NCI-H1694 (cell line): Measurements from ENCODE around the gene OR52D1.

ENCODE experiments used
- DNase-seq: peaks from one replicate; lab custom pipeline; 2025; lab: John Stamatoyannopoulos, UW

The OR52D1 gene

DNA sequence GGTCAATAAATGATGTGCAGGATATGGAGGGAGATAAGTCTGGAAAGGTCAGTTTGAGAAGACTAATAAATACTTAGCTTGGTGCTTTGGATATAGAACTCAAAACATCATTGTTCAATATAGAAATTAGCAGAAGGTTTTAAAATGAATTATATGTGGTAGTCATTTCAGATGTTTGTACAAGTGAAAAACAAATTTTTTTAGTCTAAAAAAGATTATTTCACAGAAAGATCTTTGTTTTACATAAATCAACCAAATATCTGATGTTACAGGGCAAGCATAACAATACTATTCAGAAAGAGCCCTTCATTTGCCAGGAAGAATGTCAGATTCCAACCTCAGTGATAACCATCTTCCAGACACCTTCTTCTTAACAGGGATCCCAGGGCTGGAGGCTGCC, at the start of gene OR52D1:
Gene OR52D1, plus strand, starts transcription at position 301 of the 400 bp plus-strand sequence. Its CDS starts 22 bp downstream, at position 323.
- no peak for DNase-seq

DNA sequence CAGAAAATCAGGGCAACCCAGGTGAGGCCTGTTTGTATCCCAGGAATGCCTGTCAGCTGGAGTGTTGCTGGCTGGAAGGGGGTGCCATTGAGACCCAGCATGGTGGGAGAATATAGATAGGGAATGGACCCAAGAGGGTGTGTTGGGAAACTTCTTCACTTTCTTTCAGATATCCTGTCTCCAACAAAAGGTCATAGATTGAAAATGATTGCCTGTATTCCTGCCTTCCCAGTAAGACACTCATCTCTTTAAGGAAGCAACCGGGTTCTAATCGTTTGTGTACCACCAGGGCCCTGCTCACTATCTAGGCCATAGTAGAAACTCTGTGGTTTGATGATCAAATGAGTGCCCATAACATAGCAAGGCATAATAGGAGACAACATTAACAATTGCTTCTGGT, 47.1 kb upstream of the OR52D1 start, which contains the start of gene OR51I1:
Gene OR51I1, minus strand, starts transcription at position 101 of the 400 bp plus-strand sequence. Its CDS starts 0 bp downstream, at position 101.
- no peak for DNase-seq

DNA sequence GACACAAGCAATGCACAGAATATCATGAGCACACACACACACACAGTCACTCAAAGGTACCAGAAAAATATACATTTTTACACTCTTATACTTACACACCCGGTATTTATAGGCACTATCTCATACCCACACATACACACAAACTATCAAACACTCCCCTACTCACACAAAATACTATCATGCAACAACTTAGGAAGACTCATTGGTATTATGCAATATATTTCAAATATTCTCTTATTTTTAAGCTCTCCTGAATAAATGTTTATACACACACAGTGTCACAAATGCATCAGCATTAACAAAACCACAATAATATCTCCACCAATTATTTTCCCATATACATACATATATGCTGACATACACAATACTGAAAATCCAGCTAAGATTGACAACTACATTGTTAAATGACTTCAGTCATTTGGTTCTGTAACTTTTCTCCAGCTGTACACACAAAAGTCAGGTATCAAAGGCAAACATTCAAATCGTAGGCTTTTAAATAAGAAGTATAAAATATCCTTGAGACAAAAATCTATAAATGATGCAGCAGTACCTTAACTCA, 44.6 kb upstream of the OR52D1 start:
- no peak for DNase-seq

DNA sequence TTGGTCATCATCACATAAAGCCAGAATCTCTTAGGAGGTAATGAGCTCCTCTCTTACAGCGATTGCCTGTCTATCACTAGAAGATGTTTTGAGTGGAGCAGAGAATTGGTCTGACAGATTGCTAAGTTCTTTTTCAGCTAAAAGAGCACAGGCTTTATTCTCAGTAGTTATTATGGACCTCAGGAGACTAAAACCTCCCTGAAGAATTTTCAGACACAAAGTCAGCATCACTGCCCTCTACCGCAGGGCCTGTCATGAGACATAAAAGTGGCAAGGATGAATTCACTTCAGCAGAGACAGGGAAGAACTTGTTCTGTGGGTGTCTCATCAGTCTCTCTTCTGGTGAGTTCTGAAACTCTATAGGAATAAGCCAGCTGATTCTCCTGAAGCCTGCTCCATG, 39.5 kb upstream of the OR52D1 start, which contains the start of gene OR51I2:
Gene OR51I2, plus strand, starts transcription at position 301 of the 400 bp plus-strand sequence. CDS start 4,166 bp downstream, outside the sequence.
- DNase-seq = no peak

DNA sequence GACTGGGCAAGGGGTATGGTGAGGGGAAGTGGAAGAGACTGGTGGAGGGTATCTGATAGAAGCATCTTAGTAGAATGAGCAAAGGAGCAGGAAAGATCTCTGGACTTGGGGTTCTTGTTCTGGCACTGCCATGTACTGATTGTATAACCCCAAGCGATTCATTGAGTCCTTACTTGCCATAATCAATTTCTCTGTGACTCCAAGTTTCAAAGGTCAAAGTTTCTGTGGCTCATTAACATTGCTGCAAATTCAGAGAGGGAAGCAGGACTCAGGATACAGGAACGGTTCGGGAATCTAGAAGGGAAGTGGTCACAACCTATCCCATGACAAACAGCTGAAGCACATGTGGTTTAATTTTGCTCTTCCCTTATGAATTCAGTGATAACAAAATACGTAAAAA, 39.1 kb upstream of the OR52D1 start:
- DNase-seq = no peak

DNA sequence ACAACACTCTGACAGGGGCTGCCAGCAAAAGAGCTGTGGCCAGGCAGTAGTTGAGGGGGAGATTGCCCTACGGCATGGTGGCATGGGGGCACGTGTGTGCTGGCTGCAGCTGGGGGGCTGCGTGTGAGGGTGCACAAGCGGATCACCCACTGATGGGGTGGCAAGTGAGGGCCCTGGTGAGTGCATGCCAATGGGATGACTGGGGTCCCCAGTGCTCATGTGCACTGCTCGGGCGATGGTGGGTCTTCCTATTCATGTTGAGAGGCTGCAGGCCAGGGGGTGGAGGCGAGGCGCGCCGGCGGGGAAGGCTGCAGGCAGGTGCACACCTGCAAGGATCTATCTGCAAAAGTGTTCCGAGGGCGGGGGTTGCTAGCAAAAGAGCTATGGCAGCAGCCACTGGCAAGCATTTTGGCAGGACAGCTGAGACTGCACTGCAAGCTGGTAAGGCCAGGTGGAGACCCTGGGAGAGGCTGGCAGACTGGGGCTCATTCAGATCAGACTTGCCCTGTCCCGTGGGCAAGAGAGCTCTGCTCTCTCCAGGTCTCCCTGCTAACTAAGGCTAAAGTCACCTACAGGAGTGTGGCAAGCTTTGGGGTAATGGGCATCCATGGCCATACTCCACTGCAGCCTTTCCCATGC, 27.4 kb upstream of the OR52D1 start:
- no peak for DNase-seq

DNA sequence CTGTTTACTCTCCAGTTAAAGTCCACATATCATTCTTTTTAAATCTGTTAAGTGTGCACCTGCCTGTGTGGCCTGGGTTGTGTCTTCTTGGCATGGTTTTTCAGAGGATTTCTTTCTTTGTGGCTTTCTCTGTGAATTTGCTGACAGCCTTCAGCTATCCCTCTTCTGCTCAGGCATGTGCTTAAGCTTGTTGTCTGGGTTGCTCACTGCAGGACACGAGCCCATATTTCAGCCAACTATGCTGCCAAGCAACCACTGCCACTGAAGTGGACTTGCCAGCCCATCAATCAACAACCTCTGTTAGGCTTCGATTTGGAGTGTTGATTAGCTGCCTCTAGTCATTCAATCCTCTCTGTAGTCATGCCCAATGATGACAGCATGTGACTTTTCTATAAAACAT, 21.0 kb upstream of the OR52D1 start:
- DNase-seq = no peak

DNA sequence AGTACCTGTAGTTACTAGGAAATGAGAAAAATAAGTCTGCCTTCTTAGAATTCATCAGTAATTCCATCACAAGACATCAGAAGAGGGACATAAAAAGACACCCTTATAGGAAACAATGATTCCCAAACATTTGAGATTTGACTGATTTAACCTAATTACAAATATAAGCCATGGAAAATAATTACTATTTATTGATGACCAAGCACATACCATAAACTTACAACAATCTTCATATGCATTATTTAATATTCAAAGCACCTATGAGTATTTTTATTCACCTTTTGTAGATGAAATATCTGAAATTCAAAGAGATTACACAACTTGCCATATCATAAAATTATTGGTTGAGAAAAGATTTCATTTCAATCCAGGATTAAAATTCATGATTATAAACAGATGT, 14.6 kb upstream of the OR52D1 start:
- no peak for DNase-seq

DNA sequence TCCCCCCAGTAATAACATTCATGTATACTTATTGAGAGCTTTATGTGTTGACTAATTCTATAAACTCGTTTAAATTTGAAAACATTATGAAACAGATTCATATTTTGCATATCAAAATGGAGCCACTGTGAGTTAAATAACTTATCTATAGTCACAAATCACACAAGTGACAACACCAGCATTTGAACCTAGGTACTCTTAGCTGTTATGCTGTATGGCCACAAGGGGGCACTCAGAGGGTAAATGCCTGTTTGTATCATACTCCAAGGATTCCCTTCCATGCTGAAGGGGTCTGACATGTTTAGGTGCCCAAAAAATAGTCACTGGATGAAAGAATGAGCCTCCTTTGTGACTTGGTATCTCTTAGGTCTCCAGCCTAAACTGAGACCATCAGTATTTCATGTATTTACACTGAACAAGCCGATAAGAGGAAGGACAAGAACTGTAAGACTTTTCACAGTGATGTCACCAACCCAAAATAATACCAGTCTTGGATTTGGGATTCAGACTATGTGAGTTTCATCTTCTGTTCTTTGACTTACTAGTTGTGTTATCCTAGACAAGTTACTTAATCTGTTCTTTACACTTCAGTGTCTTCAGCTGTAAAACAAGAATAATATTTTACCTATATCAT, 12.2 kb upstream of the OR52D1 start:
- DNase-seq = peak; percentile 44

DNA sequence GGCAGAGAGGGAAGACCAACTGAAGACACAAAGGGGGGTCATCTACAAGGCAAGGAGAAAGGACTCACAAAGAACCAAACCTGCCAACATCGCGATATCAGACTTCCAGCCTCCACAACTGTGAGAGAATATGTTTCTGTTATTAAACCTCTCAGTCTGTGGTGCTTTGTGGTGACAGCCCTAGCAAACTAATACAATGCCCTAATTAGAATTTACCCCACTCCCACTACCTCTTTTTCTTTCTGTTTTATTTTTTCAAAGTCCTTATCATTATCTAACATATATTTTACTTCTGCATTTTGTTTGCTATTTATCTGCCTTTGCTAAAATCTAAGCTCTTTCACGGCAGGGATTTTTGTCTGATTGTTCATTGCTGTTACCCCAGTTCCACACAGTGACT, 2.5 kb upstream of the OR52D1 start:
- DNase-seq = no peak

DNA sequence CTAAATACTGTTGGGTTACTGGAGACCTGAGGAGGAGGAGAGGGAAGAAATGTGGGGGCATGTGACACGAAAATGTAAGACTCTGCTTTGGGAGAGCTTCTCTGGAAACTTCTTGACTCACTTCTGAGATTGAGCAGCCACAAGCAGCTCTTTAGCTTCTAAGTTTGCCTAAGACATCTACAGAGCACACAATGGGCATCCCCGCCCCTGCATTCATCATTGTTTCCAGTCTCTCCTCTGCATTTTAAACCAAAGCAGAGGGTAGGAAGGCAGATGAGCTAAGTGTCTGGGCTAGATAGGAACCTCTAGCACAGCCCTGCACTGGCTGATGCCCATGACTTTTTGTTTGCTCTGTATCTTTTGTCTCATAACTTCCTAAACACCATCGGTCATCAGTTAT, 2.1 kb upstream of the OR52D1 start:
- no peak for DNase-seq

DNA sequence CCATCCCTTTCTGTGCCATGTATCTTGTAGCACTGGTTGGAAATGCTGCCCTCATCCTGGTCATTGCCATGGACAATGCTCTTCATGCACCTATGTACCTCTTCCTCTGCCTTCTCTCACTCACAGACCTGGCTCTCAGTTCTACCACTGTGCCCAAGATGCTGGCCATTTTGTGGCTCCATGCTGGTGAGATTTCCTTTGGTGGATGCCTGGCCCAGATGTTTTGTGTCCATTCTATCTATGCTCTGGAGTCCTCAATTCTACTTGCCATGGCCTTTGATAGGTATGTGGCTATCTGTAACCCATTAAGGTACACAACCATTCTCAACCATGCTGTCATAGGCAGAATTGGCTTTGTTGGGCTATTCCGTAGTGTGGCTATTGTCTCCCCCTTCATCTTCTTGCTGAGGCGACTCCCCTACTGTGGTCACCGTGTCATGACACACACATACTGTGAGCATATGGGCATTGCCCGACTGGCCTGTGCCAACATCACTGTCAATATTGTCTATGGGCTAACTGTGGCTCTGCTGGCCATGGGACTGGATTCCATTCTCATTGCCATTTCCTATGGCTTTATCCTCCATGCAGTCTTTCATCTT, 414 bp downstream of the OR52D1 start:
- DNase-seq = no peak

DNA sequence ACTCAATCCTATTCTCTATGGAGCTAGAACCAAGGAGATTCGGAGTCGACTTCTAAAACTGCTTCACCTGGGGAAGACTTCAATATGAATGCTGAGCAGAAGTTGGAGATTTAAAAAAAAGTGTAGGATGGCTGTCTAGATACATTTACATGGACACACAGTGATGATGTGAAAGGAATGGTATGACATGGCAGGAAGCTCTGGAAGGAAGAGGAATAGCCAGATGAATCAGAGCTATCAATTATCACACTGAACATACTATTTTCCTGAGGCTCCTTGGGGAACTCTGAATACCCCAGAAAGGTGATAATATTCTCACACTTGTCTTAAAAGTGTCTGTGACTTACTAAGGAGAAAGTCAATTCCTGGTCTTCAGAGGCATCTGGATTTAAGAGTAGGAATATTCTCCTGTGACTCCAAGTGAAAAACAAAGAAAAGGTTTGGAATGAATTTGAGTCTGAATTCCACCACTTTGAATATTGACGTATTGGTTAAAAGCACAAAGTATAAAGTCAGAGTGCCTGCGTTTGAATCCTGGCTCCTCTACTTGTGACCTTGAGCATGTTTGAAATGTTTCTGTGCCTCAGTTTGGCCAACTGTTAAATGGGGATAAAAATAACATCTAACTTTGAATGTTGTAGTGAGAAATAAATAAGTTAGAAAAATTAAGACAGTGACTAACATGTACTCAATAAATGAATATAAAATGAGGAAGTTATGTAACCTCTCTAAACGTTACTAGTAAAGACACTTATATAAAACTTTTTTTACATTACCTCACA, 1.3 kb downstream of the OR52D1 start:
- no peak for DNase-seq

DNA sequence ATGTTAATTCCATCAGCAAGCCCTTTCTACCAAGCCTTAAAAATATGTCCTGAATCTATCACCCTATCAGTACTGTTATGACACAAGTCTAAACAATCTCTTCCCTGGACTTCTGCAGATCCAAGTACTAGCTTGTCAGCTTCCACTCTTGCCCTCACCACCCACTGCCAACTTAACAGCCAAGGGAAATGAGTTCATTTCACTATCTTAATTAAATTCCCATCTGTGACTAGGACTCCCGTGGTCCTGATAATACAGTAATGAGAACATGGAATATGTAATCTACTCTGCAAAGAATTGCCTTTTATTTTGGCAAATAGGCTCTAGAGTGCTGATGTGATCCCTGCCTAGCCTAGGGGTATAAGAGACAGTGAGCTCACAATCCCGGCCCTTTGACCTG, 11.2 kb downstream of the OR52D1 start:
- DNase-seq = no peak

DNA sequence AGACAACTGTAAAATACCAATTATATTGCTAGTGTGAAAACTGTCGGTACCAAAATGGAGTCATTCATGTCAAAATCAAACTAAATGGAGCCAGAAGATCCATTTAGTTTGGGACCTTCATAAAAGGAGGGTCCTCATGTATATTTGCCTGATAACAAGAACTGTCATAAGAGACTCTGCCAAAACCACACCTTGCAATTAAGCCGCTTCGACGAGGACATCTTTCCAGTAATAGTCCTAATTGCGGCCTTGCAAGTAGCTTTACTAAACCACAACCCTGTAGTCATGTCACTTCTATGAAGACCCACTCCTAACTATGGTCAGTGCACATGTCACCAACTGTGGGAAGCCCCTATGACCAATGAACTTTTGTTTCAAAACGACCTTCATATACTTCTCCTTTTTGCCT, 11.9 kb downstream of the OR52D1 start:
- no peak for DNase-seq

DNA sequence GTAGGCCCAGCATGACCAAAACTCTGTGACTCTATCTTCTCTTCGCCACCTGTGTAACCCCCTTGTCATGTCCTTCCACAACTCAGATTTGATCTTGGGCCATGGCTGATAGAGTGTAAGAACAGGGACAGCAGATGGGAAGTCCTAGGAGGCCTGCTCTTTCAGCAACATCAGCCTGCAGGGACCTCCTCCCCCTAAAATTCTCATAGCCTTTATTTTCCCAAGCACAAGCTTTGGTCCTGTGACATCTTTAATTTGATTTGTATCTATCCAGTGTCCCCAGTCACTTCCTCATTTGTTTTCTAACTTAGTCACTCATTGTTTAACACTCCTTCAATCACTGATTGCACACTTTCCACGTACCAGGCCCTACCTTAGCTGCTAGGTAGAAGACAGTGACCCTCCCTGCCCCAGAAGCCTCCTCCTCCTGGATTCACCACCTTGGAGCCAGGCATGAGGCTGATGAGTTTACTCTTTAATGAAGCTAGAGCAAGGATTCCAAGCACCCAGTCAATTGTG, 16.0 kb downstream of the OR52D1 start:
- DNase-seq = no peak

DNA sequence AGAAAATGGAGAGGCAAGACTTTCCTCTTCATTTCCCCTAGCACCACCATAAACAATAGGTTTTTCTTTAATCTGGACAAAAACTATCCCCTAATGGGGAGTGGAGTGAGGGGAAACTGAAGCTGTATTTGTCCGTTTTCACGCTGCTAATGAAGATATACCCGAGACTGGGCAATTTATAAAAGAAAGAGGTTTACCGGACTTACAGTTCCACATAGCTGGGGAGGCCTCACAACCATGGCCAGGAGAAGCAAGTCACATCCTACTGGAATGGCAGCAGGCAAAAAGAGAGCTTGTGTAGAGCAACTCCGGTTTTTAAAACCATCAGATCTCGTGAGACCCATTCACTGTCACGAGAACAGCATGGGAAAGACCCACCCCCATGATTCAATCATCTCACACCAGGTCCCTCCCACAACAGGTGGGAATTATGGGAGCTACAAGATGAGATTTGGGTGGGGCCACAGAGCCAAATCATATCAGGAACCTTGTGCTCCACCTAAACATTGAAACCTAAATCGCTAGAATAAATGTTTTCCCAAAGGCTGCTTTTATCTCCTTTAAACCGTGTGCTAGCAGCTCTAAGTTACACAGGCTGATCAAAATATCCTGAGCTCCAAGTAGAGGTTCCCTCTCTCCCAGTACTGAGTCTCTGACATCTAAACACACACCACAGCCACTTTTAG, 17.0 kb downstream of the OR52D1 start:
- DNase-seq = no peak

DNA sequence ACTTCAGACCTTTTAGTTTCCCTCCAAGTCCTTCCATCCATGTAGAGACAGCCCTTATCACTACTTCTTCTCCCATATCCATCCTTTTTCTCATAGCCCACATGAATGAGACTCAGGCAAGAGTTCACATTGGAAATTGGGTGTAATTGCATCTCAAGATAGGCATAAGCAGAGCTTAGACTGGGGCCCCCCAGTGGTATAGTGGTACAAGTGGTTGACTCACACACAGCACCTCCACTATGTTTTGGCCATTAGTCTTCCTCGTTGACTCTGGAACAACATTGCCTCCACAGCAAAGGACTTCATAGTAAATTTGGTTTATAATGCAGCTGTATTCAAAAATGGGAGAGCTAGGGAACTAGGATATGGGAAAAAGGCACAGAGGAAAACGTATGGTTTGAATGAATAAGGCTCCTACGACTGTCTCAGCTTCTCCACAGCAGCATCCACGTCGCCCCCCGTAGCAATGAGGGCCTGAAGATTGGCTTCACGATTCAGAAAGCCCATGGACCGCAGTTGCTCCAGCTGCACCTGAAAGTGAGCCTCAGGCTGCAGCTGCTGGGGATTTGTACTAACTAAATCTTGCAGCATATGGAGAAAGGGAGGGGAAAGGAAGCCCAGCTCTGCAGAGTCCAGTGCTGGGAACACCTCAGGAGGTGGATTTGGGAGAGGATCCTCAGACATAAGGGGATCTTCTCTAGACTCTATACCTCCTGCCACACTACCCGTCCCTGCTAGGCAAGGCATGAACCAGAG, 18.9 kb downstream of the OR52D1 start:
- DNase-seq = no peak

DNA sequence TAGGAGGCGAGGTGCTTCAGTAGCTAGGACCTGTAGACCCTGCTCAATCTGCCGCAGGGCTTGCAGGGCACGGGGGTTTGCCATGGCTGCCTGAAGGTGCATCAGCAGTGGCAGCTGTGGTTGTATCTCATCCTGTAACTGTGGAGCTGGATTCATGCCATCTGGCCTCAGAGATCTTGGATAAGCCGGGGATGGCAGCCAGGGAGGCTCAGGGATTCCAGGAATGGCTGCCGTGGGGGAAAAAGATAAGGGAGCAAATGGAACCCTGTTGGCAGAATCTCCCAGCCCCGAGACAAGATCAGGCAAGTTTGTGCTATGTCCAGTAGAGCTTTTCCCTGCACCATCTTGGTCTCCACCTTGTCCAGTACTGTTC, 19.4 kb downstream of the OR52D1 start:
- DNase-seq = no peak

DNA sequence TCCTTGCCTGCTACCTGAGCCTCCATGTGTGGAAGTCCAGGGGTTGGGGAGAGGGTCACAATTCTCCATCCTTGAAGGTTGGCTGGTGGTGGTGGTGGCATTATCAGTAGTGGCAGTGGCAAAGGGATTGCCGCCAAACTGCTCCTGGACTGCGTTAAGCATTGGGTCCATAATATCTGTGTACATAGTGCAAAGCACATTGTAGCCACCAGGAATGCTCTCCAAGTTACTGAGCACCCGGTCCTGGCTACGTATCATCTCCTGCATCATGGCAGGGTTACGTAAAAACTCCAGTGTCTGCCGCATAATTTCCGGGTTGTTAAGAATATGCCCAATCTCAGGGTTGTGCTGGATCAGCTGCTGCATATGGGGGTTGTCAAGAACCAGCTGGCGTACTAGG, 20.1 kb downstream of the OR52D1 start:
- no peak for DNase-seq

DNA sequence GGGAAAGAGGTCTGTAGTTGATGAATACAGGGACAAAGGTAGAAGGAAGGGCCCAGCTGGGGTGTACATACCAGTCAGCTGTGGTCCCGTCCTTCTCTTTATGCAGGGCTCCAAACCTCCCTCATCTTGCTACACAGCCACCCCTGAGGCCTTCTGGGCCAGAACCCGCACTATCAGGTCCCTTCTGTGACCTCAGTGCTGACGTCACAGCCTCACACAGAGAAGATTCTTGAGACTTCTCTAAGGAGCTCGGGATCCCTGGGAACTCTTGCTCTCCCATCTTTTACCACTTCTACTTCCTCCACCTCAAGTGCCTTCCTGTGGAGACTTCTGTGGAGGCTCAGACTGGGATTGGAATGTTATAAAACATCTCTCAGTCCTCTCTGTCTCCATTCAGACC, 21.3 kb downstream of the OR52D1 start, which contains the start of gene UBQLN3:
Gene UBQLN3, minus strand, starts transcription at position 155 of the 400 bp plus-strand sequence. CDS start 399 bp downstream, outside the sequence.
- no peak for DNase-seq
